CD4-positive, alpha-beta memory T cell (primary cell): Measurements from ENCODE around the gene TPCN1. TPM values are rescaled to one million over a fixed set of nuclear protein-coding genes. Genes with fewer than 3 reads are reported as not detected.
A peak's percentile ranks its signal among the peaks of the same experiment; 100 is the strongest.

Experiments used
- CTCF ChIA-PET: fragments of 350-600 bp; sonication (Branson Sonifier 250); formaldehyde crosslinking; loops from one replicate; lab custom pipeline; 2021; ENCODE audit warnings: inconsistent platforms; ENCODE audit not compliant: partially characterized antibody; lab: Charles Lee
- POLR2A ChIA-PET: fragments of 350-600 bp; sonication (Branson Sonifier 250); formaldehyde crosslinking; loops from one replicate; lab custom pipeline; 2021; ENCODE audit not compliant: partially characterized antibody; lab: Charles Lee
- DNase-seq, 5 donors: peaks; one replicate each; pipeline versions ENCODE4 v3.0.0 to v3.0.0-alpha.2; 2020 to 2022; ENCODE audit warnings: mixed read lengths in 1 of 5
- H3K27ac ChIP-seq: one replicate; pipeline ENCODE4 v1.7.0; 2013; ENCODE audit warnings: low read depth, low read length
- H3K27me3 ChIP-seq: 2 replicates; pipeline ENCODE4 v1.7.0; 2013; ENCODE audit warnings: mild to moderate bottlenecking, low read length, moderate library complexity; ENCODE audit not compliant: insufficient read depth
- H3K36me3 ChIP-seq: 2 replicates; pipeline ENCODE4 v1.7.0; 2013; ENCODE audit warnings: mild to moderate bottlenecking, low read length, moderate library complexity; ENCODE audit not compliant: insufficient read depth
- H3K4me1 ChIP-seq: 2 replicates; pipeline ENCODE4 v1.7.0; 2013; ENCODE audit warnings: mild to moderate bottlenecking, low read length, moderate library complexity; ENCODE audit not compliant: insufficient read depth
- H3K4me3 ChIP-seq, 2 donors: one replicate each; pipeline ENCODE4 v1.7.0; 2013; ENCODE audit warnings: low read length in 2 of 2, mild to moderate bottlenecking in 1 of 2
- H3K9me3 ChIP-seq, 2 donors: one replicate each; pipeline ENCODE4 v1.7.0; 2013; ENCODE audit warnings: low read length in 2 of 2, control low read depth in 1 of 2; ENCODE audit not compliant: control insufficient read depth in 1 of 2
- H3K27ac Mint-ChIP-seq, 7 donors: one replicate each; pipeline ENCODE4 v1.8.0; 2020 to 2021; ENCODE audit warnings: mixed read lengths in 7 of 7, mild to moderate bottlenecking in 6 of 7, inconsistent platforms in 3 of 7, moderate library complexity in 3 of 7
- H3K27me3 Mint-ChIP-seq, 2 donors: one replicate each; pipeline ENCODE4 v1.8.0; 2020 to 2021; ENCODE audit warnings: mixed read lengths in 2 of 2
- H3K36me3 Mint-ChIP-seq, 2 donors: one replicate each; pipeline ENCODE4 v1.8.0; 2020 to 2021; ENCODE audit warnings: mixed read lengths in 2 of 2, inconsistent platforms in 1 of 2, mild to moderate bottlenecking in 1 of 2
- H3K4me1 Mint-ChIP-seq, 4 donors: one replicate each; pipeline ENCODE4 v1.8.0; 2020 to 2021; ENCODE audit warnings: mixed read lengths in 4 of 4, mild to moderate bottlenecking in 1 of 4
- H3K4me3 Mint-ChIP-seq, 8 donors: one replicate each; pipeline ENCODE4 v1.8.0; 2020 to 2021; ENCODE audit warnings: mixed read lengths in 8 of 8, mild to moderate bottlenecking in 7 of 8, moderate library complexity in 6 of 8, inconsistent platforms in 3 of 8
- H3K9me3 Mint-ChIP-seq, 8 donors: one replicate each; pipeline ENCODE4 v1.8.0; 2020 to 2021; ENCODE audit warnings: mixed read lengths in 8 of 8, mild to moderate bottlenecking in 5 of 8, inconsistent platforms in 3 of 8, moderate library complexity in 1 of 8
- intact Hi-C: fragments of 100-400 bp; cut with micrococcal nuclease; formaldehyde crosslinking; loops from one replicate; pipeline ENCODE4 v1.15.1; 2023
- polyA plus RNA-seq, 2 donors: library from polyadenylated mRNA; unstranded; fragments of 300-500 nt; fragmentation: Illumina TruSeq; gene quantifications; one replicate each; pipeline ENCODE4 v1.2.3, GENCODE V29; 2021
- total RNA-seq, 2 experiments: library from RNA; stranded (reverse); gene quantifications; one replicate each; pipeline ENCODE4 v1.2.3, GENCODE V29; 2021

Gene TPCN1
- total and polyA plus RNA-seq, 4 experiments from 2014 or later = 8.5 to 94.2 (median 49.9) TPM

DNA sequence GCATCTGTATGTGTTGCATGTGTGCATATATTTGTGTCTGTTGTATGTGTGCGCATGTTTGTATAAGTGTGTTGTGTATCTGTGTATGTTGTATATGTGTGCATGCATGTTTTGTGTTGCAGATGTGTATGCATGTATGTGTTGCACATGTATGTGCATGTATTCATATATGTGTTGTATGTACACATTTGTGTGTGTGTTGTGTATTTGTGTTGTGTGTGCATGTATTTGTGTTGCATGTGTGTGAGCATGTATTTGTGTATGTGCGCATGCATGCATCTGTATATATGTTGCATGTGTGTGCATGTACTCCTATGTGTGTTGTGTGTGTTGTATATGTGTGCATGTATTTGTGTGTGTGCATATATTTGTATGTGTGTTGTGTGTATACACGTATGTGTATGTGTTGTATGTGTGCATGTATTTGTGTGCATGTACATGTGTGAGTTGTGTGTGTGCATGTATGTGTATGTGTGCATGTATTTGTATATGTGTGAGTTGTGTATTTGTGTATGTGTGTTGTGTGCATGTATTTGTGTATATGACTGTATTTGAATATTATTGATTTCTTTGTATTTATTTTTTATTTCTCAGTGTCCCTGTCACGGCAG is 96.9 kb downstream of the TPCN1 start:
- POLR2A ChIA-PET = no interaction called here
- DNase-seq = no peak
- Histone ChIP-seq H3K4me3 (no peak overlapping the region), H3K9me3 (no peaks in the 10 kb centered on the region), H3K27me3 (no peaks in the 10 kb centered on the region), H3K27ac (no peak overlapping the region), H3K36me3 (peaks cover 64% of the 10 kb centered on the region), H3K4me1 (no peaks in the 10 kb centered on the region)
- Mint-ChIP-seq H3K27me3 (no peaks in the 10 kb centered on the region), H3K4me3 (no peak overlapping the region), H3K4me1 (peaks cover 3 to 11% (median 8%) of the 10 kb centered on the region in 4 donors), H3K27ac (no peak overlapping the region), H3K36me3 (peaks cover 62 to 77% of the 10 kb centered on the region in 2 donors), H3K9me3 (no peaks in the 10 kb centered on the region)
- CTCF ChIA-PET = no interaction called here
- intact Hi-C loops = no loop called here

DNA sequence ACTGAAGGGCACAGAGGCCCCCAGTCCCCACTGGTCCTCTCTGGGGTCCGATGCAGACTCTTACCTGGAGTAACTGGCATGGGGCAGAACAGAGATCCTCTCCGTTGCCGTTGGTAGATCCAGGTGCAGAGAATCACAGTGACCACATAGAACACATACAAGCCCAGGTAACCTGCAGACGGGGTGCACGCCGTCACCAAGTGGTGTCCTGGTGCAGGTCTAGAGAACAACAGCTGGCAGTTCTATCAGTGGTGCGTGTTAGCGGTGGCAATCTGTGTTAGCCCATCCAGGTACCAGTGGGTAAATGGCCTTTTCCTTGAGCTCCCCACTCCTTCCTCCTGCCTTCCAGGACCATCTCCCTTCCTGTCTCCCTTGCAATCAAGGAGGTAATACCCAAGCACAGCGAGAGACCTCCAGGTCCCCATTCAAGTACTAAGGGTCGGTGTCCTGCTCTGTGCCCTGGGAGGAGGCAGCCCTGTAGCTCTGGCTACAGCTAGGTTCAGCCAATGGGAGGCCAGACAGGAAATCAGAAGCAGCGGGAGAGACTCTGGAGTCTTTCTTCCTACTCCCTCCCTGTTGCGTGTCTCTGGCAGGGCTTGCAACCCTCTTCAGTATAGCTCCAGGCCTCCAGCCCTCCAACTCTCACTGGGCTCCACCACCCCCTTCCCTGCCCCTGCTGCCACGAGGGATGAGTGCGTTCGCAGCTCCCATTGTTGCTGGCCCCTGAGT is 97.8 kb downstream of the TPCN1 start:
- intact Hi-C loops = no loop called here
- H3K36me3 ChIP-seq = peaks cover 63% of the 10 kb centered on the region
- POLR2A ChIA-PET = no interaction called here
- no peak overlapping the region for H3K27ac Mint-ChIP-seq
- no peaks in the 10 kb centered on the region for H3K9me3 ChIP-seq
- no peaks in the 10 kb centered on the region for H3K27me3 ChIP-seq
- H3K4me1 ChIP-seq = peaks cover 4% of the 10 kb centered on the region
- H3K4me1 Mint-ChIP-seq = peaks cover 3 to 17% (median 11%) of the 10 kb centered on the region in 4 donors
- H3K36me3 Mint-ChIP-seq = peaks cover 60 to 74% of the 10 kb centered on the region in 2 donors
- H3K4me3 Mint-ChIP-seq = no peak overlapping the region
- no peaks in the 10 kb centered on the region for H3K9me3 Mint-ChIP-seq
- no peak for DNase-seq
- no peaks in the 10 kb centered on the region for H3K27me3 Mint-ChIP-seq
- H3K27ac ChIP-seq = no peak overlapping the region
- H3K4me3 ChIP-seq = no peak overlapping the region
- CTCF ChIA-PET = interaction anchor here (0.9 to 1.5 kb wide), 2 partner anchors 9 kb away, joined by 3 to 5 read pairs; no protein-coding TSS in a partner anchor

DNA sequence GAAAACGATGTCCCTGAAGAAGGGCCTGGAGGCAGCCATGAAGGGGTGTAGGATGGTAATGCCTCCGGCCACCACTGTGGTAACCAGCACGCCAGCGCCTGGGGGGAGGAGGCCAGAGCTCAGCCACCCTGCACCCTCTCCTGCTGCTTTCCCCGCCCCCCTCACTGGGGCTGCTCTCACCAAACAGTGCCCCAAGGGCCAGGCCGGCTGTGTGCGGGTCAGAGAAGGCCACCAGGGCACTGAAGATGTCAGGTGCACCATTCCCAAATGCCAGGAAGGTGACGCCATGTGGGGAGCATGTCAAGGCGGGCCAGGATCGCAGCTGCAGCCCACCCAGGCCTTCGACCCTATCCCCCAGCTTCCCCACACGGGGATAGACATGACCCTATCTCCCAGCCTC is 99.1 kb downstream of the TPCN1 start:
- peaks cover 50% of the 10 kb centered on the region for H3K36me3 ChIP-seq

DNA sequence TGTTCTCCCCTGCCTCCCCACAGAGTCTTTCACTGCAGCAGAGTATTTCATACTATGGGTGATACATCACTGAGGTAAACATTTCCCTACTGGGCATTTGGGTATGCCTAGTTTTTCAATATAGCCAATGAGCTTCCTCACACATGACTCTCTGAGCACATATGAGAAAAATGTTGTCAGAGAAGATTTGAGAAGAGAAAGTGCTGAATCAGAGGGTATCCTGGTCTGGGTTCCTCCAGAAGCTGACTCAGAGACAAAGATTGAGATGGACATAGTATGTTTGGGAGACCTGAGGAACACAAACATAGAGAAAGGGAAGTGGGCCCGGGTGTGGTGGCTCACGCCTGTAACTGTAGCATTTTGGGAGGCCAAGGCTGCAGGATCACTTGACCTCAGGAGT is 101.1 kb downstream of the TPCN1 start:
- ChIA-PET CTCF (interaction anchor here (0.8 kb wide), 1 partner anchor 9 kb away, joined by 3 read pairs; no protein-coding TSS in a partner anchor), POLR2A (no interaction called here)
- Histone ChIP-seq H3K27ac (no peak overlapping the region), H3K4me3 (no peak overlapping the region), H3K9me3 (no peaks in the 10 kb centered on the region), H3K36me3 (peaks cover 35% of the 10 kb centered on the region), H3K27me3 (no peaks in the 10 kb centered on the region), H3K4me1 (peaks cover 4% of the 10 kb centered on the region)
- Mint-ChIP-seq H3K9me3 (no peaks in the 10 kb centered on the region), H3K4me3 (no peak overlapping the region), H3K36me3 (peaks cover 51 to 54% of the 10 kb centered on the region in 2 donors), H3K4me1 (peaks cover 5 to 32% (median 17%) of the 10 kb centered on the region in 4 donors), H3K27me3 (no peaks in the 10 kb centered on the region), H3K27ac (peak overlapping the region in 6 of 7 donors; percentile 44 to 88 (median 56))
- intact Hi-C loops = no loop called here
- no peak for DNase-seq

More for the DNA sequence above, 99.1 kb downstream of the TPCN1 start:
- H3K27me3 ChIP-seq = no peaks in the 10 kb centered on the region
- ChIA-PET CTCF (interaction anchor here (1.5 kb wide), 1 partner anchor 11 kb away, joined by 5 read pairs; no protein-coding TSS in a partner anchor), POLR2A (no interaction called here)
- H3K4me1 Mint-ChIP-seq = peaks cover 3 to 22% (median 12%) of the 10 kb centered on the region in 4 donors
- H3K27ac Mint-ChIP-seq = no peak overlapping the region
- peaks cover 4% of the 10 kb centered on the region for H3K4me1 ChIP-seq
- no peak overlapping the region for H3K4me3 ChIP-seq
- no peak for DNase-seq
- H3K9me3 Mint-ChIP-seq = no peaks in the 10 kb centered on the region
- H3K27ac ChIP-seq = no peak overlapping the region
- no peak overlapping the region for H3K4me3 Mint-ChIP-seq
- intact Hi-C loops = no loop called here
- no peaks in the 10 kb centered on the region for H3K27me3 Mint-ChIP-seq
- no peaks in the 10 kb centered on the region for H3K9me3 ChIP-seq
- peaks cover 55 to 64% of the 10 kb centered on the region in 2 donors for H3K36me3 Mint-ChIP-seq

DNA sequence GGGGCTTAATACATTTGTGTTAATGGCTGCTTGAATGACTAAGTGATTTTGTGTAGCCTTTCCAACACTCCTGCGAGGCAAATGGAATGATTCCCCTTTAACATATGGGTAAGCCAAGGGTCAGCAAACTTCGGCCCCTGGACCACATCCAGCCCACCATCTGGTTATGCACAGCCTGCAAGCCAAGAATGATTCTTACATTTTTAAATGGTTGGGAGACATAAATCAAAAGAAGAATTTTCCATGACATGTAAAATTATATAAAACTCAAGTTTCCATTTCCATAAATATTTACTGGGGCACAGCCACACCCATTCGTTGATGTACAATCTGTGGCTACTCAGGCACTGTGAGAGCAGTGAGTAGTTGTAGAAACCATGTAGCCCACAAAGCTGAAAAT is 104.7 kb downstream of the TPCN1 start:
- no peaks in the 10 kb centered on the region for H3K27me3 ChIP-seq
- peaks cover 12% of the 10 kb centered on the region for H3K36me3 ChIP-seq
- peaks cover 32 to 43% of the 10 kb centered on the region in 2 donors for H3K36me3 Mint-ChIP-seq
- H3K4me1 ChIP-seq = peaks cover 4% of the 10 kb centered on the region
- no peaks in the 10 kb centered on the region for H3K9me3 Mint-ChIP-seq
- no peak for DNase-seq
- intact Hi-C loops = no loop called here
- H3K4me1 Mint-ChIP-seq = peaks cover 17 to 59% (median 32%) of the 10 kb centered on the region in 4 donors
- H3K4me3 Mint-ChIP-seq = no peak overlapping the region
- POLR2A ChIA-PET = interaction anchor here (1.1 kb wide), 1 partner anchor 32 kb away, joined by 4 read pairs; the partner anchor contains the start of gene PLBD2
- peak overlapping the region in 1 of 7 donors; percentile 30 for H3K27ac Mint-ChIP-seq
- no peaks in the 10 kb centered on the region for H3K9me3 ChIP-seq
- no peaks in the 10 kb centered on the region for H3K27me3 Mint-ChIP-seq
- CTCF ChIA-PET = interaction anchor here (1.4 kb wide), 1 partner anchor 92 kb away, joined by 4 read pairs; no protein-coding TSS in a partner anchor
- H3K4me3 ChIP-seq = no peak overlapping the region
- no peak overlapping the region for H3K27ac ChIP-seq

DNA sequence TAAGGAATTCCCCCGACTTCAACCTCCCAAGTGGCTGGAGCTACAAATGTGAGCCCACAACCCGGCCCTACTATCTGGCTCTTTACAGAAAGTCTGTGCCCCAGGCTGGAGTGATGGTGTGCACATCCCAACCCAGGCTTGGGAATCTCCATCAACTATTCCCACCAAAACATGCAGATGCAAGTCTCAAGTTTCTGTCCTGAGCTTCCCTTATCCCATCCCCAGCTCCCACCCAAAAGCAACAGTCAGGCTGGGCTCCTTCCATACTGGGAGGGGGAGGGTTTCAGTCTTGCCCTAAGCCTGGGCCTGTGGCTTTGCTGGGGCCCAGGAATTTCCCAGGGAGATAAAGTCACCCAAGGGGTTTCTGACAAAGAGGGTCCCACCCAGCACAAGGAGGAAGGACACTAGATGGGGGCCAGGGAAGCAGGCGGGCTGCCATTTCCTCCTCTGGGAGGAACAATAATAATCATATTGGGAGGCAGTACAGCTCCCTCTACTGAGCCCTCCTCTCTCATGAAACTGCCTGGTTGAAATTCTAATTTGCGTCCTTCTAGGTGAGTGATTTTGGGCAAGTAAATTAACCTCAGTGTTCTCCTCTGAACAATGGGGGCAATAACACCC is 105.6 kb downstream of the TPCN1 start:
- H3K27me3 ChIP-seq = no peaks in the 10 kb centered on the region
- CTCF ChIA-PET = interaction anchor here (1.4 kb wide), 1 partner anchor 93 kb away, joined by 4 read pairs; no protein-coding TSS in a partner anchor
- intact Hi-C loops = no loop called here
- POLR2A ChIA-PET = interaction anchor here (1.1 kb wide), 1 partner anchor 31 kb away, joined by 4 read pairs; the partner anchor contains the start of gene PLBD2
- peaks cover 16% of the 10 kb centered on the region for H3K36me3 ChIP-seq
- H3K4me3 Mint-ChIP-seq = no peak overlapping the region
- no peaks in the 10 kb centered on the region for H3K9me3 Mint-ChIP-seq
- H3K4me3 ChIP-seq = no peak overlapping the region
- DNase-seq = no peak
- no peak overlapping the region for H3K27ac ChIP-seq
- peaks cover 22 to 65% (median 39%) of the 10 kb centered on the region in 4 donors for H3K4me1 Mint-ChIP-seq
- no peaks in the 10 kb centered on the region for H3K9me3 ChIP-seq
- H3K27me3 Mint-ChIP-seq = no peaks in the 10 kb centered on the region
- H3K36me3 Mint-ChIP-seq = peaks cover 29 to 44% of the 10 kb centered on the region in 2 donors
- H3K4me1 ChIP-seq = peaks cover 4% of the 10 kb centered on the region
- H3K27ac Mint-ChIP-seq = peak overlapping the region in 3 of 7 donors; percentile 36 to 73 (median 50)
